GM18868 (cell line): ENCODE measurements around the gene TAS1R2.

Source experiments
- ATAC-seq: cut with Tn5 transposase; IDR thresholded peaks from one replicate; pipeline ENCODE4 v1.9.1; 2021; ENCODE audit warnings: mild to moderate bottlenecking, moderate library complexity; ENCODE audit not compliant: unreplicated experiment

The TAS1R2 gene

DNA sequence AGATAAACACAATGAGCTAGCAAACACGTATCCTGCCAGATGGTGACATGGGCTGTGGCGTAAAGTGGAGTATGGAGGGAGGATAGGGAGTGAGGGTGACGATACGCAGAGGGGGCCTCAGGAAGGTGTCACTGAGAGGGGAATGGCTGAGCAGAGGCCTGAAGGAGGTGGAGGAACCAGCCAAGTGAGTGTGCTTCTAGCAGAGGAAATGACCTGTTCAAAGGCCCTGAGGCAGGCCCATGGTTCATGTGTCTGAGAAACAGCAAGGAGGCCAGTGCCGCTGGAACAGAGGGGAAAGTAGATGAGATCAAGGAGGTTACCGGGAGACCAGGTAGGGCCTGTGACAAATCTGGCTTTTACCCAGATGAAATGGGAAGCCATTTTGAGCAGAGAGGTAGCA lies 36.0 kb downstream of the TAS1R2 start:
- ATAC-seq: no peak

GRCh38 chr1:18820791-18821641 lies 38.4 kb downstream of the TAS1R2 start:
- ATAC-seq: no peak

GRCh38 chr1:18819986-18820790 lies 39.3 kb downstream of the TAS1R2 start:
- no peak for ATAC-seq

- ATAC-seq: no peak
Measured at GRCh38 chr1:18819203-18819602, 40.3 kb downstream of the TAS1R2 start.

GRCh38 chr1:18817795-18818435 lies 41.5 kb downstream of the TAS1R2 start:
- no peak for ATAC-seq

DNA sequence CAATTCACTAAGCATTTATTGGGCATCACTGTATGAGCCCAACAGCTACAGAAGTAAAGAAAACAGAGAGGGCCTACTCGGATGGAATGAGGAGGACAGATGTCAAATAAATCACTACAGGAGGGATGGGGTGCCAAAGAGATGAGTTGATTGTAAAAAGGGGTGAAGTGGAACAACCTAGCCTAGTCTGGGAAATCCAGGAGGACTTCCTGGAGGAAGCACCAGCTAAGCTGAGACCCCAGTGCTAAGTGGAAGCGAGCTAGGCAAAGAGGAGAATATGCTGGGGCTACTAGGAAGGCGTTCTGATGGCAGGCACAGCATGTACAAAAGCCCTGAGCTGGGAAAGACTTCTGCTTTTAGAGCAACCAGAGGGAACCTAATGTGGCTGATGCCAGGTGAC lies 42.1 kb downstream of the TAS1R2 start:
- no peak for ATAC-seq

DNA sequence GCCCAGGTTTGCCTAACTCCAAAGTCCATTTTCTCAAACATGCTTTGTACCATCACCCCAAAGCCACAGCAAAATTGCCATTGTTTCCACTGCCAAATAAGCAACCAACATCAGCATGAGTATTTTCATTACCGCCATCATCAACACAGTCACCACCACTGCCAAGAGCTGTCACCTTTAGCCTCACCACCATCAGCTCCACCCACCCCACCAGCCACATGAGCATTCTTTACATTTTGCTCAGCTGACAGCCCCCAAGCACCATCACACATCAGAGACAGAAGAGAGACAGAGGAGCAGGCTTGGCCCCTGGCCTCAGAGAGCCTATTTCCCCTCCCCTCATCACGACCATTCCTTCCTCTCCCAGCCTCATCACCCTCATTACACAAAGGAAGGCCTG lies 42.7 kb downstream of the TAS1R2 start:
- ATAC-seq: no peak

DNA sequence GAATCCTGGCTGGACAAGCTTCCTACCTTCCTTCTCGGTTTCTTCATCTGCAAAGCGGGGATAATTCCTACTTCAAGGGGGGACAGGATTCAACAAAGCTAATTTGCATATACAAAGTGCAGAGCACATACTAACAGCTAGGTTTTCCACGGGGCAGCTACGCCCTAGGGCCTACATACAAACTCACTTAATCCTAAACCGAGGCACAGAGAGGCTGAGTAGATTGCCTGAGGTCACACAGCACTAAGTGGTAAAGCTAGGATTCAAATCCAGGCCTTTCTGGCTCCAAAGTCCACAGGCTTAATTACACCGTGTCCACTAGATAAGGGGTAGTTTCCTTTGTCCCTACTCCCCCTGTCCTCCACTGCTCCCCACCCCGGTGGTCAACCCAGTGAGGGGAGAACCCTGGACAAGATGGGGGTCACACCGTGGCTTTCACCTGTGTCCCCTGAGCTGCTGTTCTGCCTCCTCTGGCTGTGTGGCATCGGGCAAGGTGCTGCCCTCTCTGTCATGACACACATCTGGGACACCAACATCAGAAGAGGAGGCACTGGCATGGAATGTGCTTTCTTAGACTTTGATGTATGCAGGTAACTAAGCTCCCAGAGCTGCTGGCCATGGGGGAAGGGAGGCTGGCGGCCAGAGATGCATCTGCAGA lies 44.5 kb downstream of the TAS1R2 start:
- no peak for ATAC-seq

GRCh38 chr1:18814425-18814824 lies 45.0 kb downstream of the TAS1R2 start:
- no peak for ATAC-seq

- no peak for ATAC-seq
Measured at GRCh38 chr1:18812453-18812939, 47.0 kb downstream of the TAS1R2 start.

DNA sequence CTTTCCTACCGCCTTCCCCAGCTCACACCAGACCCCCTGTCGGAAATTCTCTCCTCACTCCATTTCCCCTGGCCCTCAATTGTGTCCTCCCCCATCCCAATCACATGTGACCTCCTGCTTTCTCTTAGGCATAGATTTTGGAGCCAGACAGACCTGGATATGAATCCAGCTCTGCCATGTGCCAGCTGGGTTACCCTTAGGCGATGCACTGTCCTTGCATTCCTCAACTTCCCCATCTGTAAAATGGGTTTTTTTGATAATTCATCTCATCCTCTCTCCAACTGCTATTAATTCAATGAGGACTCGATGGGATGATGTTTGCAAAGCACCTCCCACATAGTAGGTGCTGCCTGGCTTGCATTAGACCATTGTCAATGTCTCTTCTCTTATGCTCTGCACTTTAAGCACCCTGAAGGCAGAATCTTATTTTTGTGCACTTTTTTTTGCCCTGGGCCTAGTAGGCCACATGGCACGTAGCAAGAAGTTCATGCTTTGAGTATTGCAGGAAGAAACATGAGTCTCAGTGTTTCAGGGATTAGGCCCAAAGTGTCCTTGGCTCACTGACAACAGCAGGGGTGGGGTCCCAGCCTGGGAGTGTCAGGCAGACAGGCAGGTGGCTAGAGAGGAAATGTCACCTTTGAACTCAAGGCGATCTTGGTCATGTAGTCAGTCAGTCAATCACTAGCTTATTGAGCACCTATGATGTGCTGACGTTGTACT lies 47.6 kb downstream of the TAS1R2 start:
- no peak for ATAC-seq

GRCh38 chr1:18809953-18810899 lies 49.2 kb downstream of the TAS1R2 start:
- ATAC-seq: no peak

DNA sequence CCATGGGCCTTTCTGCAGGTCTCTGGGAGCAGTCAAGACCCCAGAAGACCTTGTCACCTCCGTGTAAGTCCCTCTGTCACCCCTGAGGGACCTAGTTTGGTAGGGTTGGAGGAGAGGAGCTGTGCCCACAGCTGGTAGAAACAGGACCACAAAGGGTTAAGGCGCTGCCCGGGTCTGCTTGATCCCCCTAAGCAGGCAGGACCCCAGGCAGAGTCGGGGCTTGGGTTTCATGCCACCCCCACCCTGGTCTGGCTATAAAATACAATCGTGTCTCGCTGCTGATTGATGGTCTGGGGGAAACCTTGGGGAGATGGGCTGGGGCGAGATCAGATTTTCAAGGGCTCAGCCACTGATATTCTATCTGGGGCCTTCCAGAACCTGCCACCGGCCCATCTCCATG lies 50.9 kb downstream of the TAS1R2 start:
- no peak for ATAC-seq

GRCh38 chr1:18807334-18808063 lies 52.0 kb downstream of the TAS1R2 start:
- no peak for ATAC-seq

GRCh38 chr1:18805925-18806849 lies 53.3 kb downstream of the TAS1R2 start:
- no peak for ATAC-seq

GRCh38 chr1:18805150-18805879 lies 54.1 kb downstream of the TAS1R2 start:
- no peak for ATAC-seq

DNA sequence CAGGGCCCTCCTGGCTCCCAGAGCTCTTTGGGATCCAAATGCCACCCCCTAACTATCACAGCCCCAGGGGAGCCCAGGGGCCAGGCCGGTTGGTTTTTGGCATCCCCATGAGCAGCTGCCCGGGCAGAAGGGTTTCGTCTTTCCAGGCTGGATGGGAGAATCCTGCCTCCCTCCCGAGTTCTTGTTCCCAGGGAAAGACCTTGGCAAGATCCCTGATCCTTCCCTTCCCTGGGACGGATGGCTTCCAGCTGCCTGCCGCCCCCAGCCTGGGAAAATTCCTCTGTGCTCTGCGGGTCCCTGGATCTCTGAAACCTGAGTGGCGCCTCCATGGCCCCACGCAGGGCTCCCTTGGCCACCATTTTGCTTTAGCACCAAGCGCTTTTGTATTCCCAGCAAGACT lies 55.6 kb downstream of the TAS1R2 start:
- no peak for ATAC-seq
